Thyroid gland (tissue), 4 donors: ENCODE results near the gene CYP1A1. TPM values are rescaled to one million over a fixed set of nuclear protein-coding genes. Genes with fewer than 3 reads are reported as not detected.

Source experiments
- DNase-seq, 2 donors: peaks; one replicate each; pipeline ENCODE4 v3.0.0-alpha.2; 2019
- H3K27ac ChIP-seq, 3 donors: fragments of 200-600 bp; sonication (generic); 1 replicate in 2 of 3; 2 replicates in 1 of 3; pipeline ENCODE4 v1.5.1; 2016 to 2019; ENCODE audit warnings: mild to moderate bottlenecking in 1 of 3, moderate library complexity in 1 of 3
- H3K27me3 ChIP-seq: fragments of 200-600 bp; sonication (generic); one replicate; pipeline ENCODE4 v1.5.1; 2019
- H3K36me3 ChIP-seq, 2 donors: fragments of 200-600 bp; sonication (generic); one replicate each; pipeline ENCODE4 v1.5.1; 2016 to 2019
- H3K4me1 ChIP-seq, 2 donors: fragments of 200-600 bp; sonication (generic); one replicate each; pipeline ENCODE4 v1.5.1; 2017 to 2019
- H3K4me3 ChIP-seq, 3 donors: fragments of 200-600 bp; sonication (generic); replicated peaks in 1 of 3; 1 replicate in 2 of 3; 2 replicates in 1 of 3; pipeline ENCODE4 v1.5.1; 2016; ENCODE audit warnings: mild to moderate bottlenecking in 1 of 3
- H3K9me3 ChIP-seq: fragments of 200-600 bp; sonication (generic); one replicate; pipeline ENCODE4 v1.5.1; 2017
- POLR2A ChIP-seq, 2 donors: fragments of 450-650 bp; IDR thresholded peaks; one replicate each; pipeline ENCODE4 v1.6.1; 2017; ENCODE audit warnings: antibody characterized with exemption in 2 of 2, mild to moderate bottlenecking in 2 of 2, moderate library complexity in 1 of 2
- WGBS, 2 donors: methylation state at CpG; one replicate each; pipeline ENCODE4 v1.1.5; 2017; 5-methylcytosine and 5-hydroxymethylcytosine counted together
- intact Hi-C: fragments of 100-400 bp; cut with DNase I; formaldehyde crosslinking; loops from one replicate; pipeline ENCODE4 v1.15.1; 2023
- total RNA-seq, 4 donors: library from RNA; depleted of rRNA; stranded (reverse); fragments of >200 nt; gene quantifications; one replicate each; pipeline ENCODE4 v1.2.3, GENCODE V29; 2016
- TF ChIP-seq, protein P1 (sequence below), 6 experiments: fragments of 200-600 bp in 3 of 6; fragments of 450-650 bp in 3 of 6; sonication (generic) in 3 of 6; IDR thresholded peaks; one replicate each; pipeline ENCODE4 v1.5.1; 2016 to 2019; ENCODE audit warnings: antibody characterized with exemption in 6 of 6, mild to moderate bottlenecking in 2 of 6, inconsistent platforms in 1 of 6, moderate library complexity in 1 of 6

CYP1A1 gene
- total RNA-seq, 4 donors from 2014 or later = 0.54 to 0.78 TPM; not detected in 2

GRCh38 chr15:74680456-74680855, 44.9 kb downstream of the CYP1A1 start:
- intact Hi-C loops = no loop called here

GRCh38 chr15:74676801-74677200, 48.5 kb downstream of the CYP1A1 start:
- H3K36me3 ChIP-seq = peaks cover 13 to 17% of the 10 kb centered on the region in 2 donors
- TF ChIP-seq, protein P1, sequence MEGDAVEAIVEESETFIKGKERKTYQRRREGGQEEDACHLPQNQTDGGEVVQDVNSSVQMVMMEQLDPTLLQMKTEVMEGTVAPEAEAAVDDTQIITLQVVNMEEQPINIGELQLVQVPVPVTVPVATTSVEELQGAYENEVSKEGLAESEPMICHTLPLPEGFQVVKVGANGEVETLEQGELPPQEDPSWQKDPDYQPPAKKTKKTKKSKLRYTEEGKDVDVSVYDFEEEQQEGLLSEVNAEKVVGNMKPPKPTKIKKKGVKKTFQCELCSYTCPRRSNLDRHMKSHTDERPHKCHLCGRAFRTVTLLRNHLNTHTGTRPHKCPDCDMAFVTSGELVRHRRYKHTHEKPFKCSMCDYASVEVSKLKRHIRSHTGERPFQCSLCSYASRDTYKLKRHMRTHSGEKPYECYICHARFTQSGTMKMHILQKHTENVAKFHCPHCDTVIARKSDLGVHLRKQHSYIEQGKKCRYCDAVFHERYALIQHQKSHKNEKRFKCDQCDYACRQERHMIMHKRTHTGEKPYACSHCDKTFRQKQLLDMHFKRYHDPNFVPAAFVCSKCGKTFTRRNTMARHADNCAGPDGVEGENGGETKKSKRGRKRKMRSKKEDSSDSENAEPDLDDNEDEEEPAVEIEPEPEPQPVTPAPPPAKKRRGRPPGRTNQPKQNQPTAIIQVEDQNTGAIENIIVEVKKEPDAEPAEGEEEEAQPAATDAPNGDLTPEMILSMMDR (IDR thresholded peaks at IDR 0.05) = no peak
- no peak for TF ChIP-seq POLR2A (IDR thresholded peaks at IDR 0.05)
- intact Hi-C loops = no loop called here
- H3K4me1 ChIP-seq = no peaks in the 10 kb centered on the region
- DNase-seq = no peak
- WGBS, 2 donors = 96% methylated on average over 7 of the region's 7 CpGs
- H3K9me3 ChIP-seq = no peaks in the 10 kb centered on the region
- H3K4me3 ChIP-seq = no peak overlapping the region
- H3K27me3 ChIP-seq = no peaks in the 10 kb centered on the region
- no peak overlapping the region for H3K27ac ChIP-seq

More at GRCh38 chr15:74680456-74680855, 44.9 kb downstream of the CYP1A1 start:
- TF ChIP-seq POLR2A (IDR thresholded peaks at IDR 0.05) = no peak
- TF ChIP-seq, protein P1 (IDR thresholded peaks at IDR 0.05) = no peak
- no peak for DNase-seq
- Histone ChIP-seq H3K36me3 (no peaks in the 10 kb centered on the region), H3K9me3 (no peaks in the 10 kb centered on the region), H3K27me3 (no peaks in the 10 kb centered on the region), H3K4me3 (no peak overlapping the region), H3K27ac (no peak overlapping the region), H3K4me1 (no peaks in the 10 kb centered on the region)
- 92 to 98% methylated on average over 2 of the region's 2 CpGs for WGBS, 2 donors

- Histone ChIP-seq H3K36me3 (peaks cover 24 to 28% of the 10 kb centered on the region in 2 donors), H3K4me1 (no peaks in the 10 kb centered on the region), H3K27ac (peak overlapping the region in 1 of 3 donors; percentile 24), H3K27me3 (no peaks in the 10 kb centered on the region), H3K9me3 (no peaks in the 10 kb centered on the region), H3K4me3 (no peak overlapping the region)
- 74 to 82% methylated on average over 3 of the region's 3 CpGs for WGBS, 2 donors
- DNase-seq = no peak
- no peak for TF ChIP-seq POLR2A (IDR thresholded peaks at IDR 0.05)
- TF ChIP-seq, protein P1 (IDR thresholded peaks at IDR 0.05) = no peak
- intact Hi-C loops = no loop called here
These were observed 51.2 kb downstream of the CYP1A1 start for GRCh38 chr15:74674161-74674560.

- no peak overlapping the region for H3K4me3 ChIP-seq
- 86 to 96% methylated on average over 4 of the region's 4 CpGs for WGBS, 2 donors
- H3K27ac ChIP-seq = no peak overlapping the region
- H3K9me3 ChIP-seq = no peaks in the 10 kb centered on the region
- no peak for TF ChIP-seq POLR2A (IDR thresholded peaks at IDR 0.05)
- TF ChIP-seq, protein P1 (IDR thresholded peaks at IDR 0.05) = no peak
- intact Hi-C loops = no loop called here
- DNase-seq = no peak
- no peaks in the 10 kb centered on the region for H3K27me3 ChIP-seq
- peaks cover 24 to 28% of the 10 kb centered on the region in 2 donors for H3K36me3 ChIP-seq
- H3K4me1 ChIP-seq = peaks cover 6 to 9% of the 10 kb centered on the region in 2 donors
These were observed 55.7 kb downstream of the CYP1A1 start for GRCh38 chr15:74669627-74670026.

Other genes with a start within 250 kb of the CYP1A1 start
- gene ARID3B, start 184.3 kb downstream of the CYP1A1 start, total RNA-seq = 1 to 10 TPM; 5.9 to 7.7 (median 6.2) TPM
- gene CLK3, start 109.7 kb downstream of the CYP1A1 start, total RNA-seq = 100 to 1,000 TPM in 3 of 4 donors, 10 to 100 TPM in 1; 91.9 to 156 (median 120) TPM
- 10 to 100 TPM; 16.3 to 64.7 (median 25.7) TPM for gene EDC3, start 29.5 kb downstream of the CYP1A1 start, total RNA-seq
- gene CYP1A2, start 23.3 kb upstream of the CYP1A1 start, total RNA-seq = 1 to 10 TPM; 1.3 to 9.9 (median 2.9) TPM
- gene CSK, start 56.6 kb upstream of the CYP1A1 start, total RNA-seq = 10 to 100 TPM; 18.2 to 24.3 (median 20.3) TPM
- 1 to 10 TPM in 1 of 4 donors, not detected in 3; 3.5 TPM for gene LMAN1L, start 87.3 kb upstream of the CYP1A1 start, total RNA-seq
- not detected for gene CPLX3, start 101.1 kb upstream of the CYP1A1 start, total RNA-seq
- 10 to 100 TPM; 40.9 to 91.1 (median 74.7) TPM for gene ULK3, start 117.6 kb upstream of the CYP1A1 start, total RNA-seq
- gene SCAMP2, start 147.8 kb upstream of the CYP1A1 start, total RNA-seq = 100 to 1,000 TPM in 2 of 4 donors, 10 to 100 TPM in 2; 59.3 to 129 (median 104) TPM
- gene MPI, start 164.5 kb upstream of the CYP1A1 start, total RNA-seq = 10 to 100 TPM; 72.2 to 91.1 (median 88.5) TPM
- 100 to 1,000 TPM in 1 of 4 donors, 10 to 100 TPM in 3; 72.1 to 136 (median 88.2) TPM for gene FAM219B, start 181.3 kb upstream of the CYP1A1 start, total RNA-seq
- 100 to 1,000 TPM; 103 to 235 (median 166) TPM for gene COX5A, start 212.5 kb upstream of the CYP1A1 start, total RNA-seq
- gene RPP25, start 231.2 kb upstream of the CYP1A1 start, total RNA-seq = 10 to 100 TPM; 14.2 to 23.1 (median 16.4) TPM